Endothelial cell of umbilical vein (primary cell): ENCODE measurements around the gene CERK. TPM values are rescaled to one million over a fixed set of nuclear protein-coding genes. Genes with fewer than 3 reads are reported as not detected.

Experiments used
- BruUV-seq: library from RNA; stranded (reverse); fragments of 400-500 nt; replicated peaks from 2 replicates; lab custom pipeline; 2021; lab: Mats Ljungman, UMichigan
- CTCF ChIA-PET: fragments of 300-600, 350-600 bp; sonication (Branson Sonifier 250); formaldehyde crosslinking; loops from one replicate; lab custom pipeline; 2021; ENCODE audit warnings: antibody characterized with exemption, inconsistent platforms; lab: Charles Lee
- POLR2A ChIA-PET: fragments of 300-600, 350-600 bp; sonication (Branson Sonifier 250); formaldehyde crosslinking; loops from one replicate; lab custom pipeline; 2021; ENCODE audit warnings: antibody characterized with exemption, inconsistent platforms; lab: Charles Lee
- DNase-seq: peaks from one replicate; pipeline ENCODE4 v3.0.0-alpha.2; 2011; ENCODE audit warnings: low read depth, low spot score
- FAIRE-seq: peaks from 2 replicates; lab custom pipeline; 2011; peaks lifted over from hg19 to GRCh38; lab: Jason Lieb, UNC
- H2AFZ ChIP-seq: 2 replicates; pipeline ENCODE4 v1.6.0; 2012; ENCODE audit warnings: low read depth, low read length, control low read depth, inconsistent platforms
- H3K27ac ChIP-seq: 2 replicates; pipeline ENCODE4 v1.5.1; 2011; ENCODE audit warnings: low read depth, mild to moderate bottlenecking, control low read depth, low read length, moderate library complexity; ENCODE audit not compliant: insufficient read depth
- H3K27me3 ChIP-seq, 2 experiments: 2 replicates each; pipeline versions ENCODE4 v1.6.0 to v1.6.1; 2011; ENCODE audit warnings: low read length in 2 of 2, mixed read lengths in 1 of 2; ENCODE audit not compliant: control insufficient read depth in 2 of 2, insufficient read depth in 2 of 2
- H3K36me3 ChIP-seq, 2 experiments: 2 replicates in 1 of 2; 3 replicates in 1 of 2; pipeline ENCODE4 v1.5.1; 2011; ENCODE audit warnings: low read length in 2 of 2, mild to moderate bottlenecking in 1 of 2, moderate library complexity in 1 of 2; ENCODE audit not compliant: control insufficient read depth in 2 of 2, insufficient read depth in 2 of 2; ENCODE audit errors: extremely low read depth in 1 of 2
- H3K4me1 ChIP-seq: 3 replicates; pipeline ENCODE4 v1.5.1; 2011; ENCODE audit warnings: mild to moderate bottlenecking, low read length; ENCODE audit not compliant: control insufficient read depth, insufficient read depth; ENCODE audit errors: extremely low read depth
- H3K4me2 ChIP-seq: 2 replicates; pipeline ENCODE4 v1.6.1; 2011; ENCODE audit warnings: low read length, control low read depth, mixed read lengths; ENCODE audit not compliant: insufficient read depth
- H3K4me3 ChIP-seq, 3 experiments: fragments of 200-600 bp in 1 of 3; sonication (generic), shearing (Covaris generic) in 1 of 3; replicated peaks in 1 of 3; 2 replicates each; pipeline ENCODE4 v1.5.1; 2011 to 2016; ENCODE audit warnings: control low read depth in 3 of 3, low read length in 3 of 3, mild to moderate bottlenecking in 2 of 3, inconsistent platforms in 1 of 3, low read depth in 1 of 3, moderate library complexity in 1 of 3; ENCODE audit not compliant: insufficient read depth in 1 of 3
- H3K79me2 ChIP-seq: 2 replicates; pipeline ENCODE4 v1.6.0; 2012; ENCODE audit warnings: low read length, inconsistent platforms; ENCODE audit not compliant: control insufficient read depth, insufficient read depth
- H3K9ac ChIP-seq: replicated peaks from 2 replicates; pipeline ENCODE3; 2011; ENCODE audit warnings: low read length, control low read depth; ENCODE audit not compliant: insufficient read depth; ENCODE audit errors: extremely low read depth
- H3K9me1 ChIP-seq: replicated peaks from 3 replicates; pipeline ENCODE4 v1.6.0; 2011; ENCODE audit warnings: mild to moderate bottlenecking, low read length; ENCODE audit not compliant: control insufficient read depth, insufficient read depth; ENCODE audit errors: extremely low read depth
- H3K9me3 ChIP-seq: replicated peaks from 2 replicates; pipeline ENCODE4 v1.5.1; 2012; ENCODE audit warnings: low read length, inconsistent platforms; ENCODE audit not compliant: control insufficient read depth, insufficient read depth
- H4K20me1 ChIP-seq: replicated peaks from 2 replicates; pipeline ENCODE3; 2011; ENCODE audit warnings: mild to moderate bottlenecking, low read length; ENCODE audit not compliant: control insufficient read depth, insufficient read depth; ENCODE audit errors: extremely low read depth
- CTCF ChIP-seq, 2 donors: IDR thresholded peaks; 1 replicate in 1 of 2; 2 replicates in 1 of 2; pipeline ENCODE4 v1.5.1; 2011; ENCODE audit warnings: low read length in 2 of 2, mild to moderate bottlenecking in 2 of 2, moderate library complexity in 2 of 2, control low read depth in 1 of 2, inconsistent platforms in 1 of 2, low read depth in 1 of 2; ENCODE audit not compliant: insufficient read depth in 1 of 2; ENCODE audit errors: extremely low read depth in 1 of 2
- EZH2 ChIP-seq: IDR thresholded peaks from 2 replicates; pipeline ENCODE4 v1.6.1; 2012; ENCODE audit warnings: borderline replicate concordance, low read depth, mild to moderate bottlenecking, moderate library complexity, low read length, inconsistent platforms; ENCODE audit not compliant: severe bottlenecking
- FOS ChIP-seq: IDR thresholded peaks from 2 replicates; pipeline ENCODE4 v1.6.1; 2011; ENCODE audit warnings: mild to moderate bottlenecking, low read length, moderate library complexity, borderline replicate concordance; ENCODE audit not compliant: insufficient read depth
- GATA2 ChIP-seq: IDR thresholded peaks from 2 replicates; pipeline ENCODE4 v1.7.0; 2011; ENCODE audit warnings: low read depth, mild to moderate bottlenecking, moderate library complexity, mixed read lengths, low read length; ENCODE audit not compliant: insufficient read length, insufficient read depth
- JUN ChIP-seq: IDR thresholded peaks from 2 replicates; pipeline ENCODE4 v1.6.1; 2011; ENCODE audit warnings: borderline replicate concordance, low read depth; ENCODE audit not compliant: insufficient read length, insufficient read depth
- MYC ChIP-seq: IDR thresholded peaks from one replicate; pipeline ENCODE4 v1.6.1; 2011; ENCODE audit warnings: mild to moderate bottlenecking, low read depth, low read length
- POLR2A ChIP-seq: IDR thresholded peaks from 2 replicates; pipeline ENCODE4 v1.6.1; 2012; ENCODE audit warnings: low read depth, mild to moderate bottlenecking, control low read depth, low read length
- POLR2AphosphoS5 ChIP-seq: IDR thresholded peaks from 2 replicates; pipeline ENCODE4 v1.6.1; 2012; ENCODE audit warnings: low read depth, mild to moderate bottlenecking, control low read depth, low read length, moderate library complexity; ENCODE audit not compliant: insufficient read depth
- dilution Hi-C: fragments of 300-500 bp; cut with MboI; formaldehyde crosslinking; loops from one replicate; pipeline ENCODE4 v1.15.0; 2019; ENCODE audit warnings: low sequenced_read_pairs; ENCODE audit not compliant: extremely low pct_ligation_motif_present
- intact Hi-C: fragments of 100-400 bp; cut with micrococcal nuclease; formaldehyde crosslinking; loops from one replicate; pipeline ENCODE4 v1.10.0; 2022
- polyA plus RNA-seq, 4 experiments: library from polyadenylated mRNA; depleted of rRNA in 3 of 4; stranded (reverse) in 3 of 4; unstranded in 1 of 4; fragments of >200 nt; gene quantifications; 2 replicates each; pipeline versions ENCODE4 v1.2.1 to v1.2.3, GENCODE V29; 2011 to 2012; ENCODE audit warnings: missing spikeins in 1 of 4
- total RNA-seq: library from RNA; stranded (reverse); gene quantifications from 2 replicates; pipeline ENCODE4 v1.2.3, GENCODE V29; 2021
- TF ChIP-seq, protein P1 (sequence below): IDR thresholded peaks from 2 replicates; pipeline ENCODE4 v1.6.1; 2011; ENCODE audit not compliant: insufficient read depth, insufficient read length

CERK gene
- total and polyA plus RNA-seq, 2 donors (not counting 3 experiments of a cell fraction or from before 2014, with no cell fraction given) = 61.1 to 88.0 TPM

GRCh38 chr22:46656856-46657654 lies 81.0 kb downstream of the CERK start:
- intact Hi-C loops = no loop called here
- FAIRE-seq (no peak), DNase-seq (no peak)
- Histone ChIP-seq H3K9me3 (no peaks in the 10 kb centered on the region), H3K27me3 (no peaks in the 10 kb centered on the region), H3K9ac (no peak overlapping the region), H3K27ac (no peak overlapping the region), H3K36me3 (no peaks in the 10 kb centered on the region), H3K4me1 (peaks cover 3% of the 10 kb centered on the region), H3K4me2 (no peak overlapping the region), H2AFZ (no peak overlapping the region), H3K9me1 (no peaks in the 10 kb centered on the region), H3K4me3 (no peak overlapping the region), H4K20me1 (no peaks in the 10 kb centered on the region), H3K79me2 (no peaks in the 10 kb centered on the region)
- dilution Hi-C loops = no loop called here
- ChIA-PET CTCF (no interaction called here), POLR2A (no interaction called here)
- no TSS peak for BruUV-seq
- no peak for TF ChIP-seq CTCF (IDR thresholded peaks at IDR 0.05; ENCODE audit: extremely low read depth in 1 of 2, insufficient read depth in 1 of 2, low read depth in 1 of 2, low read length in 2 of 2)
- no peak for TF ChIP-seq POLR2A
- TF ChIP-seq POLR2AphosphoS5 = no peak
- TF ChIP-seq GATA2 = no peak
- TF ChIP-seq JUN = no peak
- TF ChIP-seq, protein P1, sequence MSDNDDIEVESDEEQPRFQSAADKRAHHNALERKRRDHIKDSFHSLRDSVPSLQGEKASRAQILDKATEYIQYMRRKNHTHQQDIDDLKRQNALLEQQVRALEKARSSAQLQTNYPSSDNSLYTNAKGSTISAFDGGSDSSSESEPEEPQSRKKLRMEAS = no peak
- no peak for TF ChIP-seq EZH2
- TF ChIP-seq FOS = no peak
- TF ChIP-seq MYC = no peak
